Cardiac fibroblast (primary cell): ENCODE measurements around the gene DAGLA.

Experiments used
- DNase-seq, 2 donors: peaks; one replicate each; pipeline versions ENCODE4 v3.0.0 to v3.0.0-alpha.2; 2010; ENCODE audit warnings: low read depth in 2 of 2
- H3K4me3 ChIP-seq, 2 donors: replicated peaks in 1 of 2; 1 replicate in 1 of 2; 2 replicates in 1 of 2; pipeline ENCODE4 v1.5.1; 2011; ENCODE audit warnings: low read depth in 2 of 2, low read length in 2 of 2, mild to moderate bottlenecking in 2 of 2, moderate library complexity in 1 of 2
- TF ChIP-seq, protein P1 (sequence below): IDR thresholded peaks from one replicate; pipeline ENCODE4 v1.5.1; 2011; ENCODE audit warnings: low read depth, mild to moderate bottlenecking, low read length, inconsistent platforms

DAGLA gene

DNA sequence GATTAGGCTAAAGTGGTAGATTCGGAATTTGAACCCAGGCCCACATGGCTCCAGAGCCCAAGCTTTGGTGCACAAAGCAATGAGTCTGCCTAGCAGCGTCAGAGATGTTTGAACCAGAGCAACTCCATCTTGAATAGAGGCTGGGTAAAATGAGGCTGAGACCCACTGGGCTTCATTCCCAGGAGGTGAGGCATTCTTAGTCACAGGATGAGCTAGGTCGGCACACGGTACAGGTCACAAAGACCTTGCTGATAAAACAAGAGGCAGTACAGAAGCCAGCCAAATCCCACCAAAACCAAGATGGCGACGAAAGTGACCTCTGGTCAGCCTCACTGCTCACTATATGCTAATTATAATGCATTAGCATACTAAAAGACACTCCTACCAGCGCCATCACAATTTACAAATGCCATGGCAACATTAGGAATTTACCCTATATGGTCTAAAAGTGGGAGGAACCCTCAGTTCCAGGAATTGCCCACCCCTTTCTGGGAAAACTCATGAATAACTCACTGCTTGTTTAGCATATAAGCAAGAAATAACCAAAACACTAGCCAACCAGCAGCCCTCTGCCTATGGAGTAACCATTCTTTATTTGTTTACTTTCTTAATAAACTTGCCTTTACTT is 40.3 kb upstream of the DAGLA start:
- TF ChIP-seq, protein P1, sequence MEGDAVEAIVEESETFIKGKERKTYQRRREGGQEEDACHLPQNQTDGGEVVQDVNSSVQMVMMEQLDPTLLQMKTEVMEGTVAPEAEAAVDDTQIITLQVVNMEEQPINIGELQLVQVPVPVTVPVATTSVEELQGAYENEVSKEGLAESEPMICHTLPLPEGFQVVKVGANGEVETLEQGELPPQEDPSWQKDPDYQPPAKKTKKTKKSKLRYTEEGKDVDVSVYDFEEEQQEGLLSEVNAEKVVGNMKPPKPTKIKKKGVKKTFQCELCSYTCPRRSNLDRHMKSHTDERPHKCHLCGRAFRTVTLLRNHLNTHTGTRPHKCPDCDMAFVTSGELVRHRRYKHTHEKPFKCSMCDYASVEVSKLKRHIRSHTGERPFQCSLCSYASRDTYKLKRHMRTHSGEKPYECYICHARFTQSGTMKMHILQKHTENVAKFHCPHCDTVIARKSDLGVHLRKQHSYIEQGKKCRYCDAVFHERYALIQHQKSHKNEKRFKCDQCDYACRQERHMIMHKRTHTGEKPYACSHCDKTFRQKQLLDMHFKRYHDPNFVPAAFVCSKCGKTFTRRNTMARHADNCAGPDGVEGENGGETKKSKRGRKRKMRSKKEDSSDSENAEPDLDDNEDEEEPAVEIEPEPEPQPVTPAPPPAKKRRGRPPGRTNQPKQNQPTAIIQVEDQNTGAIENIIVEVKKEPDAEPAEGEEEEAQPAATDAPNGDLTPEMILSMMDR, result no peak
- DNase-seq, result peak; percentile 35 to 48
- H3K4me3 ChIP-seq, result no peak overlapping the region

DNA sequence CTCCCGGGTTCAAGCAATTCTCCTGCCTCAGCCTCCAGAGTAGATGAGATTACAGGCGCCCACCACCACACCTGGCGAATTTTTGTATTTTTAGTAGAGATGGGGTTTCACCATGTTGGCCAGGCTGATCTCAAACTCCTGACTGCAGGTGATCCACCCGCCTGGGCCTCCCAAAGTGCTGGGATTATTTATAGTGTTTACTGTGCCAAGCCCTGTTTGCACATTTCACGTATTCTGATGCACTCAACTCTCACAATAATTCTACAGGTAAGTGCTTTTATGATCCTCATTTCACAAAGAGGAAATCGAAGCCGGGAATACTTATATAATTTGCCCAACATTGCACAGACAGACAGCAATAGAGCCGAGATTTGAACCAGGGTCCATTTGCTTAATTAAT is 38.0 kb upstream of the DAGLA start:
- no peak overlapping the region for H3K4me3 ChIP-seq
- DNase-seq, result no peak
- TF ChIP-seq, protein P1, result no peak

DNA sequence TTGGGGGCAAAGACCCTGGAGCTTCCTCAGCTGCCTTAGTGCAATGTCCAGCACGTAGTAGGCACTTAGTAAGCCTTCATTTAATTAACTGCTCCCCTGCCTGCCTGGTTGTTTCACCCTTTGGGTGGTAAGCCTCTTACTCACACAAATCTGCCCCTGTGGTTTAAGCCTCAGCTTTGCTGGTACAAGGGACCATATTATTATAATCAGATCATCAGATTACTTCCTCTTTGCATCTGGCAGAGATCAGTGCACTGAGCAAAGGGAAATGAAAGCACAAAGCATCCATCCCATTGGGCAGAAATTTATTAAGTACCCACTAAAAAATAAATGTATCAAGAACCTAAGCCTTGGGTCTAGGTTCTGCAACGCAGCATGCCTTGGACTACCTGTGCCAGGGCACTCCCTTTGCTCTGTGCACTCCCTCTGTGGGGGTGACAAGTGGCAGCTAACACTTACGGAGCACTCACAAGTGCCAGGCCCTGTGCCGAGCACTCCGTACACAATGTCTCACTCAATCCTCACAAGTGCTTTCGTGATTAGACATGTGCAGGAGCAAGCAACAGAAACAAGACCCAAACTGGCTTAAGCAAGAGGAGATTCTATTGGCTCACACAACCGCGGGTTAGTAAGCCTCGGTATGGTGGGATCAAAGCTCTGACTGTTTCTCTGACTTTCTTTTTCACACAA is 34.9 kb upstream of the DAGLA start:
- TF ChIP-seq, protein P1, result no peak
- DNase-seq, result no peak
- H3K4me3 ChIP-seq, result no peak overlapping the region

DNA sequence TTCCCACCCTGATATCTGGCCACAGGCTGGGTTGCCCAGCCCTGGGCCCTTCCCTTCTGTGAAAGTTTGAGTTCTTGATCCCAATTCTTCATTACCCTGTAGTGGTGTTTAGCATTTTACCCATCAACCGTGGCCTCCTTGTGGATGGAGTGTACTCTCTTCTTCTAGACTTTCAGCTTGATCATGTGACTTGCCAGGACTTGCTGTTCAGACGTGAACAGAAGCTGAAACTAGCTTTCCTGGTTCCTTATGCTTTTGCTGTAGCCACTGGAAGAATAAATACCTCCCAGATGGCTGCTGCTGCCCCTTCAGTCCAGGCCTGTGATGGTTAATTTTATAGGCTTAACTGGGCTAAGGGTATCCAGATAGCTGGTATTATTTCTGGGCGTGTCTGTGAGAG is 32.7 kb upstream of the DAGLA start:
- DNase-seq, result no peak
- TF ChIP-seq, protein P1, result no peak
- H3K4me3 ChIP-seq, result no peak overlapping the region

DNA sequence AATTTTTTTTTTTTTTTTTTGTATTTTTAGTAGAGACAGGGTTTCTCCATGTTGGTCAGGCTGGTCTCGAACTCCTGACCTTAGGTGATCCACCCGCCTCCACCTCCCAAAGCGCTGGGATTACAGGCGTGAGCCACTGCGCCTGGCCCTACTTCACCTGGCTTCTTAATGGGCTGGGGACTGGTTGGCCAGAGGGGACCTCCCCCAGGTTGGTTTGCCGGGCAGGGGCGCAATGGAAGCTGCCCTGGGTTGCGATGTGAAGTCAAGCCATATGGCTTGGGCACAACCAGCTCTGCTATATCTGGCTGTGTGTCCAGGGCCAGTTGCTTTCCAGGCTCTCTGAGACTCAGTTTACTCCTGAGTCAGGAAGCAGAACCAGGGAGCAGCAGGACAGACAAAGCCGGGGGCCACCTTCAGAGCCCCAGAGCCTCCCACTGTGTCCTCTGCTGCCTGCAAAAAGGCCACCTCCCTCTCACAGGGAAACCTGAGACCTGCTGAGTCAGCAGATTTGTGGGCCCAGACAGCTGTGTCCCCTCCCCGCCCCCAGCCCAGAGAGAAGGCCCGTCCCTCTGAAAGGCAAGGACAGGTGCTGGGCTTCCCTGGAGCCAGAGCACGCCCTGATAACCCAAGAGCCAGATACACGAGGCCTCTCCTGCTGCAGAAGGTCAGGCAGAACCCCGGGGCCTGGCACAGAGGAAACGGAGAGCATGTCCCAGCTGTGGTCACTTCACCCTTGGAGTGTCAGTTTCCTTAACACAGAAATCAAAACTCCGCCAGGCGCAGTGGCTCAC is 29.2 kb upstream of the DAGLA start:
- H3K4me3 ChIP-seq, result no peak overlapping the region
- TF ChIP-seq, protein P1, result no peak
- DNase-seq, result no peak

DNA sequence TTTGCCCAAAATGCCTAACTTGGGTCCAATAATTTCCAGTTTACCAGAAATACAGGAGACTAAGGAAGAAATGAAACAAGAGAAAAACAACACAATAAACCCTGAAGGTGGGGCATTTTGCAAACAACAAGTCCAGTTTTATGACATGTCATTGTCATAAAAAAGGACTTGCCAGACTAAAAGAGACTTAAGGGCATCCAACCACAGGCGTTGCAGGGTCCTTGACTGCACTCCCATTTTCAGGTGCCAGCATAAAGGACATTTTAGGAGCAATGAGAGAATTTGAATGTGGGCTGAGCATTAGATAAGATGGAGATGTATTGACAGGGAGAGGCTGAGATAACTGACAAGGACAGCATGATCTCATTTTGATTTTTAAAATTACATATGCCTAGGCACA is 28.1 kb upstream of the DAGLA start:
- TF ChIP-seq, protein P1, result no peak
- DNase-seq, result no peak
- no peak overlapping the region for H3K4me3 ChIP-seq
